Body of pancreas (tissue), 4 donors: Measurements from ENCODE around the gene POLR3E.

ENCODE experiments used
- POLR2A ChIP-seq, 3 donors: fragments of 450-650 bp; IDR thresholded peaks; one replicate each; pipeline ENCODE4 v1.6.1; 2016; ENCODE audit warnings: antibody characterized with exemption in 3 of 3, mild to moderate bottlenecking in 2 of 3
- TF ChIP-seq, protein P1 (sequence below), 7 experiments: fragments of 450-650 bp in 4 of 7; fragments of 200-600 bp in 3 of 7; sonication (generic) in 3 of 7; IDR thresholded peaks; one replicate each; pipeline ENCODE4 v1.5.1; 2016 to 2019; ENCODE audit warnings: antibody characterized with exemption in 7 of 7

DNA sequence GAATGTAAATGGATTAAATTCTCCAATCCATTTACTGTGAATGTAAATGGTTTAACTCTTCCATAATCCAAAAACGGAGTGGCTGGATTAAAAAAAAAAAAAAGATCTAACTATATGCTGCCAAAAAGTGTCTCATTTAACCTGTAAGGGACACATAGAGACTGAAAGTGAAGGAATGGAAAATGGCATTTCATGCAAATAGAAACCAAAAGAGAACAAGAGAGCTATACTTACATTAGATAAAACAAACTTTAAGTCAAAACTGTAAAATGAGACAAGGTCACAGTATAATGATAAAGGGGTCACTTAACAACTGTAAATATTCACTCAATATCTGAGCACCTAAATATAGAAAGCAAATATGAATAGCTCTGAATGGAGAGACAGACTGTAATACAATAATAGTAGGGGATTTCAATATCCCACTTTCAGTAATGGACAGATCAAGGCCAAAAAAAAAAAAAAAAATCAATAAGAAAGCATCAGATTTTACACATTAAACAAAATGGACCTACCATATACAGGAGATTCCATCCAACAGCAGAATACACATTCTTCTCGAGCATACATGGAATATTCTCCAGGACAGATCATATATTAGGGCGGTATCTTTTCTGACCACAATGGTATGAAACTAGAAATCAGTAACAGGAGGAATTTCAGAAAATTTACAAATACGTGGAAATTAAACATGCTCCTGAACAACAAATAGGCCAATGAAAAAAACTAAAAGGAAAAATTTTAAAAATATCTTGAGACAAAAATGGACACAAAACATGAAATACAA lies 40.8 kb downstream of the POLR3E start:
- TF ChIP-seq, protein P1, sequence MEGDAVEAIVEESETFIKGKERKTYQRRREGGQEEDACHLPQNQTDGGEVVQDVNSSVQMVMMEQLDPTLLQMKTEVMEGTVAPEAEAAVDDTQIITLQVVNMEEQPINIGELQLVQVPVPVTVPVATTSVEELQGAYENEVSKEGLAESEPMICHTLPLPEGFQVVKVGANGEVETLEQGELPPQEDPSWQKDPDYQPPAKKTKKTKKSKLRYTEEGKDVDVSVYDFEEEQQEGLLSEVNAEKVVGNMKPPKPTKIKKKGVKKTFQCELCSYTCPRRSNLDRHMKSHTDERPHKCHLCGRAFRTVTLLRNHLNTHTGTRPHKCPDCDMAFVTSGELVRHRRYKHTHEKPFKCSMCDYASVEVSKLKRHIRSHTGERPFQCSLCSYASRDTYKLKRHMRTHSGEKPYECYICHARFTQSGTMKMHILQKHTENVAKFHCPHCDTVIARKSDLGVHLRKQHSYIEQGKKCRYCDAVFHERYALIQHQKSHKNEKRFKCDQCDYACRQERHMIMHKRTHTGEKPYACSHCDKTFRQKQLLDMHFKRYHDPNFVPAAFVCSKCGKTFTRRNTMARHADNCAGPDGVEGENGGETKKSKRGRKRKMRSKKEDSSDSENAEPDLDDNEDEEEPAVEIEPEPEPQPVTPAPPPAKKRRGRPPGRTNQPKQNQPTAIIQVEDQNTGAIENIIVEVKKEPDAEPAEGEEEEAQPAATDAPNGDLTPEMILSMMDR (IDR thresholded peaks at IDR 0.05) = no peak
- TF ChIP-seq POLR2A (IDR thresholded peaks at IDR 0.05) = no peak
